Astrocyte of the cerebellum (primary cell): Measurements from ENCODE around the gene CARHSP1.

Experiments
- DNase-seq: peaks from one replicate; pipeline ENCODE4 v3.0.0-alpha.2; 2011; ENCODE audit warnings: low read depth
- H3K4me3 ChIP-seq: 2 replicates; pipeline ENCODE4 v1.5.1; 2011; ENCODE audit warnings: mild to moderate bottlenecking, low read depth, low read length, moderate library complexity
- CTCF ChIP-seq: IDR thresholded peaks from 2 replicates; pipeline ENCODE4 v1.5.1; 2012; ENCODE audit warnings: low read length, low read depth, moderate library complexity, mild to moderate bottlenecking; ENCODE audit errors: missing control alignments
- in situ Hi-C: cut with HindIII; loops from 2 replicates; pipeline ENCODE4 v1.10.0; 2017; ENCODE audit warnings: low sequenced_read_pairs

Gene CARHSP1

GRCh38 chr16:8828541-8829165 is 40.2 kb downstream of the CARHSP1 start:
- in situ Hi-C loops = no loop called here
- DNase-seq = no peak
- no peak for TF ChIP-seq CTCF
- H3K4me3 ChIP-seq = no peak overlapping the region

GRCh38 chr16:8826278-8826879 is 42.4 kb downstream of the CARHSP1 start:
- no peak overlapping the region for H3K4me3 ChIP-seq
- no peak for TF ChIP-seq CTCF
- in situ Hi-C loops = no loop called here
- no peak for DNase-seq

GRCh38 chr16:8822403-8822802 is 46.4 kb downstream of the CARHSP1 start:
- H3K4me3 ChIP-seq = no peak overlapping the region
- DNase-seq = no peak
- in situ Hi-C loops = loop anchor here (25.0 kb wide), 1 partner anchor 90 kb away; no protein-coding TSS in a partner anchor
- no peak for TF ChIP-seq CTCF

GRCh38 chr16:8819411-8820034 is 49.3 kb downstream of the CARHSP1 start:
- H3K4me3 ChIP-seq = no peak overlapping the region
- DNase-seq = no peak
- in situ Hi-C loops = loop anchor here (25.0 kb wide), 1 partner anchor 93 kb away; no protein-coding TSS in a partner anchor
- TF ChIP-seq CTCF = no peak

- DNase-seq = no peak
- H3K4me3 ChIP-seq = no peak overlapping the region
- TF ChIP-seq CTCF = no peak
- in situ Hi-C loops = loop anchor here (25.0 kb wide), 1 partner anchor 94 kb away; no protein-coding TSS in a partner anchor
Measured at GRCh38 chr16:8818504-8819270, 50.1 kb downstream of the CARHSP1 start.

- DNase-seq = no peak
- TF ChIP-seq CTCF = no peak
- H3K4me3 ChIP-seq = no peak overlapping the region
- in situ Hi-C loops = loop anchor here (25.0 kb wide), 1 partner anchor 95 kb away; no protein-coding TSS in a partner anchor
Measured at GRCh38 chr16:8816967-8817655, 51.7 kb downstream of the CARHSP1 start.
